HepG2 (cell line): ENCODE results near the gene SKI. TPM values are rescaled to one million over a fixed set of nuclear protein-coding genes. Genes with fewer than 3 reads are reported as not detected.

Experiments
- ATAC-seq: fragments of 200-7000 bp; cut with Tn5 transposase; 3 replicates; pipeline ENCODE4 v1.9.1; 2020; ENCODE audit warnings: mild to moderate bottlenecking, moderate library complexity
- BruUV-seq: library from RNA; stranded (reverse); fragments of 400-500 nt; replicated peaks from 2 replicates; lab custom pipeline; 2021; lab: Mats Ljungman, UMichigan
- CTCF ChIA-PET: fragments of 300-600 bp; formaldehyde crosslinking; extraction: SDS; loops from one replicate; lab custom pipeline; 2021; ENCODE audit warnings: low total read pairs, inconsistent platforms, low intra/inter-chr PET ratio; lab: Yijun Ruan, JAX
- POLR2A ChIA-PET: fragments of 350-600 bp; sonication (Branson Sonifier 250); formaldehyde crosslinking; loops from one replicate; lab custom pipeline; 2020; ENCODE audit warnings: antibody characterized with exemption, inconsistent platforms; lab: Yijun Ruan, JAX
- DNase-seq: peaks from one replicate; pipeline ENCODE4 v3.0.0-alpha.2; 2015; ENCODE audit warnings: low spot score
- FAIRE-seq: peaks from 3 replicates; lab custom pipeline; 2011; peaks lifted over from hg19 to GRCh38; lab: Jason Lieb, UNC
- H2AFZ ChIP-seq: one replicate; pipeline ENCODE4 v1.6.1; 2011; ENCODE audit warnings: low read length, inconsistent platforms
- H3K27ac ChIP-seq: fragments of 300-600 bp; 3 replicates; pipeline ENCODE4 v1.8.0; 2011; ENCODE audit warnings: mixed run types, mild to moderate bottlenecking, mixed read lengths, low read length, inconsistent platforms; ENCODE audit not compliant: insufficient read depth; ENCODE audit errors: extremely low read length
- H3K27me3 ChIP-seq, 2 experiments: fragments of 200-600 bp in 1 of 2; 2 replicates in 1 of 2; 3 replicates in 1 of 2; pipeline versions ENCODE4 v1.6.0 to v1.8.0; 2011; ENCODE audit warnings: low read length in 2 of 2, mild to moderate bottlenecking in 2 of 2, moderate library complexity in 2 of 2, inconsistent platforms in 1 of 2; ENCODE audit not compliant: insufficient read depth in 2 of 2, control insufficient read depth in 1 of 2
- H3K36me3 ChIP-seq, 2 experiments: fragments of 200-600 bp in 1 of 2; replicated peaks in 1 of 2; 2 replicates in 1 of 2; 3 replicates in 1 of 2; pipeline versions ENCODE4 v1.5.1 to v1.8.0; 2011; ENCODE audit warnings: low read length in 2 of 2, inconsistent platforms in 1 of 2; ENCODE audit not compliant: insufficient read depth in 2 of 2, control insufficient read depth in 1 of 2
- H3K4me1 ChIP-seq: 2 replicates; pipeline ENCODE4 v1.5.1; 2012; ENCODE audit warnings: low read length, inconsistent platforms; ENCODE audit not compliant: insufficient read depth
- H3K4me2 ChIP-seq: 2 replicates; pipeline ENCODE4 v1.6.0; 2011; ENCODE audit warnings: low read depth, low read length, inconsistent platforms
- H3K4me3 ChIP-seq, 3 experiments: fragments of 200-600 bp in 1 of 3; sonication (generic), shearing (Covaris generic) in 1 of 3; replicated peaks in 1 of 3; 2 replicates each; pipeline ENCODE4 v1.5.1; 2011 to 2016; ENCODE audit warnings: low read length in 3 of 3, inconsistent platforms in 2 of 3, low read depth in 2 of 3, mild to moderate bottlenecking in 2 of 3, control low read depth in 1 of 3, mixed read lengths in 1 of 3; ENCODE audit not compliant: insufficient read depth in 1 of 3
- H3K79me2 ChIP-seq: one replicate; pipeline ENCODE4 v1.6.1; 2011; ENCODE audit warnings: low read length, inconsistent platforms; ENCODE audit not compliant: insufficient read depth
- H3K9ac ChIP-seq: 2 replicates; pipeline ENCODE4 v1.6.0; 2011; ENCODE audit warnings: mild to moderate bottlenecking, low read depth, low read length, inconsistent platforms; ENCODE audit not compliant: insufficient read depth
- H3K9me3 ChIP-seq: 2 replicates; pipeline ENCODE4 v1.5.1; 2012; ENCODE audit warnings: mild to moderate bottlenecking, low read length
- H4K20me1 ChIP-seq: 2 replicates; pipeline ENCODE4 v1.6.0; 2011; ENCODE audit warnings: inconsistent platforms, mild to moderate bottlenecking, low read length, moderate library complexity; ENCODE audit not compliant: insufficient read depth
- IKZF4 ChIP-seq: sonication (generic); formaldehyde crosslinking; IDR thresholded peaks from 2 replicates; pipeline ENCODE4 v1.5.1; 2020; ENCODE audit warnings: borderline replicate concordance, mild to moderate bottlenecking, low read depth, missing genetic modification reagents; ENCODE audit errors: not compliant biosample characterization
- IRF2 ChIP-seq: IDR thresholded peaks from 2 replicates; pipeline ENCODE4 v1.6.1; 2018; ENCODE audit warnings: missing genetic modification reagents, missing compliant biosample characterization
- JUND ChIP-seq: sonication (generic); formaldehyde crosslinking; IDR thresholded peaks from 2 replicates; pipeline ENCODE4 v1.8.0; 2022; ENCODE audit warnings: mild to moderate bottlenecking, missing genetic modification reagents
- PHF21A ChIP-seq: sonication (generic); formaldehyde crosslinking; IDR thresholded peaks from 2 replicates; pipeline ENCODE4 v1.5.0; 2020; ENCODE audit warnings: mild to moderate bottlenecking, missing genetic modification reagents
- RXRB ChIP-seq: IDR thresholded peaks from 2 replicates; pipeline ENCODE4 v1.6.1; 2016; ENCODE audit warnings: borderline replicate concordance, missing genetic modification reagents, missing compliant biosample characterization
- SOX13 ChIP-seq, 3 experiments: fragments of 450-650 bp in 1 of 3; sonication (generic) in 1 of 3; formaldehyde crosslinking in 1 of 3; IDR thresholded peaks in 2 of 3; conservative IDR thresholded peaks in 1 of 3; 2 replicates each; pipeline versions ENCODE4 v1.5.0 to v1.6.1; 2016 to 2020; ENCODE audit warnings: antibody characterized with exemption in 1 of 3, mild to moderate bottlenecking in 1 of 3, missing compliant biosample characterization in 1 of 3, missing genetic modification reagents in 1 of 3, moderate library complexity in 1 of 3
- TAF1 ChIP-seq: sonication (generic); formaldehyde crosslinking; IDR thresholded peaks from 2 replicates; pipeline ENCODE4 v1.4.0; 2020; ENCODE audit warnings: missing genetic modification reagents
- ZFP62 ChIP-seq: sonication (generic); formaldehyde crosslinking; IDR thresholded peaks from 2 replicates; pipeline ENCODE4 v1.4.0; 2020; ENCODE audit warnings: missing genetic modification reagents
- ZFY ChIP-seq: sonication (generic); formaldehyde crosslinking; IDR thresholded peaks from 2 replicates; pipeline ENCODE4 v1.4.0; 2020; ENCODE audit warnings: missing genetic modification reagents
- ZNF280B ChIP-seq: sonication (generic); formaldehyde crosslinking; IDR thresholded peaks from 2 replicates; pipeline ENCODE4 v1.5.0; 2020; ENCODE audit warnings: missing genetic modification reagents, mild to moderate bottlenecking, borderline replicate concordance
- ZNF549 ChIP-seq: sonication (generic); formaldehyde crosslinking; IDR thresholded peaks from 2 replicates; pipeline ENCODE4 v1.5.0; 2020; ENCODE audit warnings: missing genetic modification reagents
- ZNF574 ChIP-seq: sonication (generic); formaldehyde crosslinking; IDR thresholded peaks from 2 replicates; pipeline ENCODE4 v1.4.0; 2020; ENCODE audit warnings: missing genetic modification reagents
- ZNF652 ChIP-seq: IDR thresholded peaks from 2 replicates; pipeline ENCODE4 v1.6.1; 2016; ENCODE audit warnings: low read depth, borderline replicate concordance
- ZNF672 ChIP-seq: sonication (generic); formaldehyde crosslinking; IDR thresholded peaks from 2 replicates; pipeline ENCODE4 v1.8.1; 2022; ENCODE audit warnings: missing genetic modification reagents
- WGBS: methylation state at CpG from one replicate; pipeline ENCODE4 v1.1.6; 2017; ENCODE audit warnings: low lambda C conversion rate; 5-methylcytosine and 5-hydroxymethylcytosine counted together
- in situ Hi-C: cut with HindIII; loops from 2 replicates; pipeline ENCODE4 v1.10.0; 2017; ENCODE audit warnings: low pct_unique_long_range_greater_than_20kb; ENCODE audit not compliant: extremely low pct_ligation_motif_present
- intact Hi-C: fragments of 100-400 bp; cut with micrococcal nuclease; formaldehyde crosslinking; loops from one replicate; pipeline ENCODE4 v1.10.0; 2022; ENCODE audit not compliant: unreplicated experiment
- polyA plus RNA-seq, 8 experiments: library from polyadenylated mRNA; depleted of rRNA in 3 of 8; stranded (reverse) in 7 of 8; unstranded in 1 of 8; fragments of >200 nt; fragmentation: Illumina TruSeq in 4 of 8; extraction: Trizol in 4 of 8; gene quantifications; 2 replicates each; pipeline versions ENCODE4 v1.2.1 to v1.2.3, GENCODE V29; 2011 to 2016; ENCODE audit warnings: low read depth in 4 of 8, missing spikeins in 1 of 8, mixed read lengths in 1 of 8; ENCODE audit not compliant: insufficient read depth in 1 of 8
- total RNA-seq, 5 experiments: library from RNA; depleted of rRNA; stranded (reverse); fragments of >200 nt; fragmentation: Illumina TruSeq; extraction: Trizol; gene quantifications; 2 replicates each; pipeline ENCODE4 v1.2.3, GENCODE V29; 2016; ENCODE audit warnings: low read depth in 1 of 5

The SKI gene
- total and polyA plus RNA-seq, 2 of the 13 experiments (the other 11 are each of a cell fraction or from before 2014, with no cell fraction given): 4.7 to 6.9 TPM

- TF ChIP-seq TAF1: no peak
- no peak for TF ChIP-seq IKZF4 (CRISPR knock-in tag)
- TF ChIP-seq ZNF549 (CRISPR knock-in tag): no peak
- no peak for TF ChIP-seq ZNF672 (CRISPR knock-in tag)
- no peak for TF ChIP-seq ZFP62 (CRISPR knock-in tag)
- peak; percentile 87 for TF ChIP-seq PHF21A
These were observed 42.4 kb downstream of the SKI start (continued) for GRCh38 chr1:2270260-2271100.

- peaks cover 0 to 2% of the 10 kb centered on the region in 2 experiments; a peak in 2 of 5 replicates for H3K36me3 ChIP-seq
- in situ Hi-C loops (no loop called here), intact Hi-C loops (no loop called here)
- peak overlapping the region; percentile 47; the same call in 1 of the 2 replicates for H3K9ac ChIP-seq
- peak overlapping the region in 1 of 3 experiments; percentile 53; a peak in 2 of 6 replicates for H3K4me3 ChIP-seq
- H3K4me2 ChIP-seq: peak overlapping the region; percentile 80
- H3K9me3 ChIP-seq: no peaks in the 10 kb centered on the region
- DNase-seq (no peak), ATAC-seq (peak; percentile 22), FAIRE-seq (no peak)
- BruUV-seq: no TSS peak
- peaks cover 90% of the 10 kb centered on the region for H3K79me2 ChIP-seq
- H3K27ac ChIP-seq: peak overlapping the region; percentile 59
- H4K20me1 ChIP-seq: peaks cover 76% of the 10 kb centered on the region
- ChIA-PET POLR2A (no interaction called here), CTCF (no interaction called here)
- H2AFZ ChIP-seq: no peak overlapping the region
- no CpG with 5 or more reads among the region's 25 CpGs for WGBS
- no peaks in the 10 kb centered on the region for H3K27me3 ChIP-seq
- peaks cover 60% of the 10 kb centered on the region for H3K4me1 ChIP-seq
- TF ChIP-seq ZFY (CRISPR knock-in tag) (peak; percentile 13; the same call in 1 of the 2 replicates), IRF2 (CRISPR knock-in tag) (no peak), SOX13 (IDR thresholded peaks at IDR 0.05) (no peak), SOX13 (CRISPR knock-in tag; conservative IDR thresholded peaks at IDR 0.05 in 1 of 2, IDR thresholded peaks at IDR 0.05 in 1 of 2) (peak in 1 of 2 experiments; percentile 22; a peak in 1 of 4 replicates), ZNF574 (CRISPR knock-in tag) (no peak), ZNF280B (CRISPR knock-in tag) (no peak), ZNF652 (CRISPR knock-in tag) (no peak), JUND (no peak), RXRB (CRISPR knock-in tag) (peak; percentile 23; the same call in 1 of the 2 replicates)
These were observed 43.1 kb downstream of the SKI start for GRCh38 chr1:2271211-2271721.
